A673 (cell line): ENCODE data around the gene ROR1. TPM values are rescaled to one million over a fixed set of nuclear protein-coding genes. Genes with fewer than 3 reads are reported as not detected.

Source experiments
- BruUV-seq: library from RNA; stranded (reverse); fragments of 400-500 nt; replicated peaks from 2 replicates; lab custom pipeline; 2021; lab: Mats Ljungman, UMichigan
- CTCF ChIA-PET: fragments of 300-600 bp; sonication (Branson Sonifier 250); formaldehyde crosslinking; loops from one replicate; lab custom pipeline; 2022; ENCODE audit warnings: antibody characterized with exemption; lab: Charles Lee
- POLR2A ChIA-PET: fragments of 300-600 bp; sonication (Branson Sonifier 250); formaldehyde crosslinking; loops from one replicate; lab custom pipeline; 2022; ENCODE audit warnings: antibody characterized with exemption; ENCODE audit not compliant: low non-redundant PET; lab: Charles Lee
- DNase-seq: peaks from one replicate; pipeline ENCODE4 v3.0.0-alpha.2; 2015; ENCODE audit warnings: low spot score
- H3K27ac ChIP-seq: fragments of 200-600 bp; sonication (generic); 2 replicates; pipeline ENCODE4 v1.5.1; 2016; ENCODE audit warnings: mixed run types, low read depth, mild to moderate bottlenecking, mixed read lengths, antibody characterized with exemption, low read length; ENCODE audit not compliant: poor library complexity, severe bottlenecking
- H3K27me3 ChIP-seq: fragments of 200-600 bp; sonication (generic); replicated peaks from 2 replicates; pipeline ENCODE4 v1.6.1; 2017; ENCODE audit warnings: mixed run types, low read depth, mild to moderate bottlenecking, mixed read lengths, antibody characterized with exemption, low read length; ENCODE audit not compliant: insufficient read depth, poor library complexity
- H3K36me3 ChIP-seq: fragments of 200-600 bp; sonication (generic); 2 replicates; pipeline ENCODE4 v1.6.1; 2016; ENCODE audit warnings: mixed run types, mild to moderate bottlenecking, mixed read lengths, antibody characterized with exemption, low read length; ENCODE audit not compliant: insufficient read depth, poor library complexity, severe bottlenecking
- H3K4me1 ChIP-seq: fragments of 200-600 bp; sonication (generic); 2 replicates; pipeline ENCODE4 v1.6.1; 2017; ENCODE audit warnings: mixed run types, mild to moderate bottlenecking, mixed read lengths, antibody characterized with exemption, low read length; ENCODE audit not compliant: insufficient read depth, poor library complexity, severe bottlenecking
- H3K4me3 ChIP-seq: fragments of 200-600 bp; sonication (generic); 2 replicates; pipeline ENCODE4 v1.5.1; 2016; ENCODE audit warnings: low read depth, mixed run types, mild to moderate bottlenecking, mixed read lengths, low read length; ENCODE audit not compliant: poor library complexity, severe bottlenecking
- H3K9me3 ChIP-seq: fragments of 200-600 bp; sonication (generic); 2 replicates; pipeline ENCODE4 v1.6.1; 2016; ENCODE audit warnings: mixed run types, low read depth, mild to moderate bottlenecking, mixed read lengths, antibody characterized with exemption, low read length; ENCODE audit not compliant: poor library complexity, severe bottlenecking
- EZH2 ChIP-seq: fragments of 200-600 bp; sonication (generic); IDR thresholded peaks from 2 replicates; pipeline ENCODE4 v1.6.1; 2017; ENCODE audit warnings: borderline replicate concordance, low read depth, mild to moderate bottlenecking, mixed read lengths, antibody characterized with exemption, low read length; ENCODE audit not compliant: poor library complexity, severe bottlenecking
- intact Hi-C: fragments of 100-400 bp; cut with micrococcal nuclease; formaldehyde crosslinking; loops from one replicate; pipeline ENCODE4 v1.10.0; 2022; ENCODE audit not compliant: unreplicated experiment
- total RNA-seq: library from RNA; stranded (reverse); gene quantifications from 2 replicates; pipeline ENCODE4 v1.2.3, GENCODE V29; 2021
- TF ChIP-seq, protein P1 (sequence below): fragments of 300-800, 200-600 bp; sonication (generic); conservative IDR thresholded peaks from 2 replicates; pipeline ENCODE4 v1.5.1; 2017; ENCODE audit warnings: low read depth, mild to moderate bottlenecking, antibody characterized with exemption, low read length, moderate library complexity, mixed read lengths

ROR1 gene
- total RNA-seq, 1 experiment from 2014 or later = 7.4 TPM

DNA sequence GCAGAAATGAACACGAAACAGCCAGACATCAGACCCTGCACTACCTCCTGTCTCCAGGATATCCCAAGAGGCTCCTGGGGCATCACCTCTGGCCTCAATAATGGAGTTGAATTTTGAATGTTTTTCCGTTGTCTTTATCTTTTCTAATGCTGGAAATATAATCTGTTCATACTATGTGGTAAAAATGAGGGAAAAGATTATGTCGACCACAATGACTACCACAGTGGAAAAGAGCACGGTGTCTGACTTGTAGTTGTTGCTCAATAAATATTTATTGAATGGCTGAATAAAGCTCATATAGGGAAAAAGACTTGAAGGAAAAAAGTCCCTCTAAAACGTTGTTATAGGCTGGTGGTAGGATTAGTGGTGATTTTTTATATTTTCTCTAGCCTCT is 44.6 kb upstream of the ROR1 start:
- BruUV-seq = no TSS peak

DNA sequence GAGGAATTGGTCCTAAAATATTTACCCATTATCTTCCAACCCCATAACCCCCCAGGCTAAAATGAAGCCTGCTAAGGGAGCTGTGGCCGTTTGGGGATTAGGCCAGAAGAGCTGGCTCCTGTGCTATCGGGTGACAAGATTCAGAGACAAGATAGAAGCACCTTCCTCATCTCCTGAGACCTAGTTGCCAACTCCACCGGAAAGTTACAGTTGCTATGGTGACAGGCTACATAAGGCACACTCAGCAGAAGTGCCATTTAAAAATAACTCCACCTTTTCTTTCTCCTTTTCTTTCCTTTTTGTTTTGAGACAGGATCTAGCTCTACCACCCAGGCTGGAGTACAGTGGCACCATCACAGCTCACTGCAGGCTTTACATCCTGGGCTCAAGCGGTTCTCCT is 43.6 kb upstream of the ROR1 start:
- no peak overlapping the region for H3K27ac ChIP-seq
- ChIA-PET CTCF (no interaction called here), POLR2A (no interaction called here)
- peak; percentile 9 for DNase-seq
- H3K4me1 ChIP-seq = no peaks in the 10 kb centered on the region
- TF ChIP-seq EZH2 = no peak
- TF ChIP-seq, protein P1, sequence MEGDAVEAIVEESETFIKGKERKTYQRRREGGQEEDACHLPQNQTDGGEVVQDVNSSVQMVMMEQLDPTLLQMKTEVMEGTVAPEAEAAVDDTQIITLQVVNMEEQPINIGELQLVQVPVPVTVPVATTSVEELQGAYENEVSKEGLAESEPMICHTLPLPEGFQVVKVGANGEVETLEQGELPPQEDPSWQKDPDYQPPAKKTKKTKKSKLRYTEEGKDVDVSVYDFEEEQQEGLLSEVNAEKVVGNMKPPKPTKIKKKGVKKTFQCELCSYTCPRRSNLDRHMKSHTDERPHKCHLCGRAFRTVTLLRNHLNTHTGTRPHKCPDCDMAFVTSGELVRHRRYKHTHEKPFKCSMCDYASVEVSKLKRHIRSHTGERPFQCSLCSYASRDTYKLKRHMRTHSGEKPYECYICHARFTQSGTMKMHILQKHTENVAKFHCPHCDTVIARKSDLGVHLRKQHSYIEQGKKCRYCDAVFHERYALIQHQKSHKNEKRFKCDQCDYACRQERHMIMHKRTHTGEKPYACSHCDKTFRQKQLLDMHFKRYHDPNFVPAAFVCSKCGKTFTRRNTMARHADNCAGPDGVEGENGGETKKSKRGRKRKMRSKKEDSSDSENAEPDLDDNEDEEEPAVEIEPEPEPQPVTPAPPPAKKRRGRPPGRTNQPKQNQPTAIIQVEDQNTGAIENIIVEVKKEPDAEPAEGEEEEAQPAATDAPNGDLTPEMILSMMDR = no peak
- intact Hi-C loops = no loop called here
- no peaks in the 10 kb centered on the region for H3K36me3 ChIP-seq
- H3K9me3 ChIP-seq = no peaks in the 10 kb centered on the region
- H3K4me3 ChIP-seq = no peak overlapping the region
- BruUV-seq = no TSS peak
- H3K27me3 ChIP-seq = no peaks in the 10 kb centered on the region

More for the DNA sequence above, 44.6 kb upstream of the ROR1 start:
- Histone ChIP-seq H3K4me1 (no peaks in the 10 kb centered on the region), H3K27me3 (no peaks in the 10 kb centered on the region), H3K4me3 (no peak overlapping the region), H3K27ac (no peak overlapping the region), H3K9me3 (no peaks in the 10 kb centered on the region), H3K36me3 (no peaks in the 10 kb centered on the region)
- ChIA-PET POLR2A (no interaction called here), CTCF (no interaction called here)
- intact Hi-C loops = no loop called here
- no peak for TF ChIP-seq EZH2
- TF ChIP-seq, protein P1 = no peak
- DNase-seq = no peak

DNA sequence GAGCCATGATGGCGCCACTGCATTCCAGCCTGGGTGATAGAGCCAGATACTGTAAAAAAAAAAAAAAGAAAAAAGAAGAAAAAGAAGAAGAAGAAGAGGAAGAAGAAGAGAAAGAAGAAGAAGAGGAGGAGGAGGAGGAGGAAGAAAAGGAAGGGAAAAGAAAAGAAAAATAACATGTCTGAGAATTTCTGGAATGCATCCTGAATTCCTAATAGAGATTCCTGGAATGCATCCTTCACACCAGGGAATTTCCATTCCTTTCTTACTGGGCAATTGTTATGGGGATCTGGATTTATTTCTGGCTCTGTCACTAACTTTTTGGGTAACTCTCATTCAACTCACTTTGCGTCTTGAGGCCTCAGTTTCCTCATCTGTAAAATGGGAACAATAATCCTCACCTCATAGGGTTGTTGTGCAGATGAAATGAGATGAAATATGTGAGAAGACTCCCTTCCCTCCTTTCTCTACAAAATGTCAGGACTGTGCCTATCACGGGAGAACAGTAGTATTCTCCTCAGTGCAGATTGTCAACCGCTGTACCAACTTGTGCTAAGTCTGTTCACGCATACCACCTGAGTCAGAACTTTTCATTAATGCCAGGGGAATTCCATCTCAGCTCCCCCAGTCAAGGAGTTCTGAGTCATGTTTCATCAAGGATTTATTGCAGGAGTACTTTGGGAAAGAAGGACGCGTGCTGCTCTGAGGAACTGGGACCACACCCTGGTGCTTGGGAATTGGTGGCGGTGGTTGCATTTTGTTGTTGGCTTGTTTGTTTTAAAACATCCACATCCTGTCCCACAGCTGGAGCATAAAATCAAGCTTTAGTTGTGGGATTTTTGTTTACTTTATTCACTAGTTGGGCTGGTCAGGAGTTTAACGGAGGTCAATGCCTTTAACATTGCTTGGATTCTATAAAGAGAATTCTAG is 42.4 kb upstream of the ROR1 start:
- TF ChIP-seq, protein P1 = no peak
- no peak for TF ChIP-seq EZH2
- intact Hi-C loops = no loop called here
- ChIA-PET CTCF (no interaction called here), POLR2A (no interaction called here)
- Histone ChIP-seq H3K36me3 (no peaks in the 10 kb centered on the region), H3K4me1 (no peaks in the 10 kb centered on the region), H3K4me3 (no peak overlapping the region), H3K9me3 (no peaks in the 10 kb centered on the region), H3K27ac (no peak overlapping the region), H3K27me3 (no peaks in the 10 kb centered on the region)
- BruUV-seq = no TSS peak
- DNase-seq = peak; percentile 10
